MM.1S (cell line): ENCODE results near the gene ITM2C.

ENCODE experiments used
- CTCF ChIP-seq: fragments of 300-600 bp; sonication (generic); IDR thresholded peaks from 2 replicates; pipeline ENCODE4 v1.5.1; 2016; ENCODE audit warnings: antibody characterized with exemption, low read length, mixed read lengths
- EZH2 ChIP-seq: fragments of 300-600 bp; sonication (generic); optimal IDR thresholded peaks from 2 replicates; pipeline ENCODE3; 2017; ENCODE audit warnings: low read depth, mild to moderate bottlenecking, antibody characterized with exemption, low read length, mixed read lengths

- TF ChIP-seq CTCF (no peak), EZH2 (no peak)
These were observed 42.7 kb upstream of the ITM2C start for GRCh38 chr2:230821991-230822520.
